Uterus (tissue), 4 donors: ENCODE data around the gene E4F1. TPM values are rescaled to one million over a fixed set of nuclear protein-coding genes. Genes with fewer than 3 reads are reported as not detected.

Experiments used
- DNase-seq, 2 donors: peaks; one replicate each; pipeline ENCODE4 v3.0.0-alpha.2; 2019 to 2020
- H3K27ac ChIP-seq, 2 donors: fragments of 200-600 bp; sonication (generic); 1 replicate in 1 of 2; 2 replicates in 1 of 2; pipeline ENCODE4 v1.5.1; 2016 to 2018
- H3K27me3 ChIP-seq, 2 donors: fragments of 200-600 bp; sonication (generic); one replicate each; pipeline ENCODE4 v1.5.1; 2018 to 2019; ENCODE audit warnings: control low read depth in 1 of 2
- H3K36me3 ChIP-seq, 2 donors: fragments of 200-600 bp; sonication (generic); one replicate each; pipeline ENCODE4 v1.5.1; 2019; ENCODE audit warnings: control low read depth in 1 of 2
- H3K4me1 ChIP-seq, 2 donors: fragments of 200-600 bp; sonication (generic); one replicate each; pipeline ENCODE4 v1.5.1; 2018 to 2019; ENCODE audit warnings: control low read depth in 1 of 2
- H3K4me3 ChIP-seq, 2 donors: fragments of 200-600 bp; sonication (generic); 1 replicate in 1 of 2; 2 replicates in 1 of 2; pipeline ENCODE4 v1.5.1; 2018 to 2019; ENCODE audit warnings: mild to moderate bottlenecking in 1 of 2
- H3K9me3 ChIP-seq, 2 donors: fragments of 200-600 bp; sonication (generic); one replicate each; pipeline ENCODE4 v1.5.1; 2019; ENCODE audit warnings: control low read depth in 1 of 2
- CTCF ChIP-seq, 4 experiments: fragments of 200-600 bp in 2 of 4; fragments of 450-650 bp in 2 of 4; sonication (generic) in 2 of 4; IDR thresholded peaks; one replicate each; pipeline ENCODE4 v1.5.1; 2016 to 2019; ENCODE audit warnings: antibody characterized with exemption in 4 of 4, mild to moderate bottlenecking in 2 of 4, moderate library complexity in 1 of 4
- POLR2A ChIP-seq, 2 donors: fragments of 450-650 bp; IDR thresholded peaks; one replicate each; pipeline ENCODE4 v1.6.1; 2016; ENCODE audit warnings: antibody characterized with exemption in 2 of 2, mild to moderate bottlenecking in 1 of 2, moderate library complexity in 1 of 2
- intact Hi-C: fragments of 100-400 bp; cut with DNase I; formaldehyde crosslinking; loops from one replicate; pipeline ENCODE4 v1.15.1; 2023; ENCODE audit warnings: low total_unique reads
- total RNA-seq, 4 donors: library from RNA; depleted of rRNA in 3 of 4; stranded (reverse); fragments of >200 nt in 3 of 4; gene quantifications; one replicate each; pipeline versions ENCODE4 v1.1.0 to v1.2.4, GENCODE V29; 2014 to 2023
- donor health status: DM: yes; HTN: yes; CAD: no.

The E4F1 gene
- total RNA-seq, 4 donors from 2014 or later: 8.2 to 41.8 (median 29.9) TPM

GRCh38 chr16:2278956-2279800, 55.8 kb downstream of the E4F1 start:
- TF ChIP-seq POLR2A (IDR thresholded peaks at IDR 0.05) (no peak), CTCF (IDR thresholded peaks at IDR 0.05) (no peak)
- no peaks in the 10 kb centered on the region for H3K36me3 ChIP-seq

DNA sequence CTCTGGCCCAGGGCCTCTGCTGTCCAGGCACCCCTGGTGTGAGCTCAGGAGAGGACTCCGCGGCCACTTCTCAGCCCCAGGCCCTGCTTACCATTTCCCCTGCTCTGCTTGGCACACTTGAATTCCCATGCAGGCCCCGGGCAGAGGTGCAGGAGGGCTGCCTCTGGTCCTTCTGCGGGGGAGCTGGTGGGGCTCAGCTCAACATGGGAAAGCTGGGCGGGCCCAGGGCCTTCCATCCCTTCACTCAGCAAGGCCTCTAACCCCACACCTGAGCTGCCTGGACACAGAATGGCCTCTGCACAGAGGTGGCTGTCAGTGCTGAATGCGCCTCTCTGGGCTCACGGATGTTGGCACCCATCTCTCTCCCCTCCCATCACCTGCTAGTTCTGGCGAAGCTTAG, 57.1 kb downstream of the E4F1 start:
- DNase-seq: no peak
- H3K27me3 ChIP-seq: no peaks in the 10 kb centered on the region
- no peak overlapping the region for H3K27ac ChIP-seq
- intact Hi-C loops: no loop called here
- H3K9me3 ChIP-seq: no peaks in the 10 kb centered on the region
- no peak overlapping the region for H3K4me3 ChIP-seq
- no peak for TF ChIP-seq POLR2A (IDR thresholded peaks at IDR 0.05)
- no peak for TF ChIP-seq CTCF (IDR thresholded peaks at IDR 0.05)
- no peaks in the 10 kb centered on the region for H3K36me3 ChIP-seq
- no peaks in the 10 kb centered on the region for H3K4me1 ChIP-seq

More at GRCh38 chr16:2278956-2279800, 55.8 kb downstream of the E4F1 start:
- no peaks in the 10 kb centered on the region for H3K27me3 ChIP-seq
- H3K9me3 ChIP-seq: no peaks in the 10 kb centered on the region
- H3K4me1 ChIP-seq: no peaks in the 10 kb centered on the region
- no peak for DNase-seq
- H3K4me3 ChIP-seq: no peak overlapping the region
- intact Hi-C loops: no loop called here
- no peak overlapping the region for H3K27ac ChIP-seq

- H3K27me3 ChIP-seq: no peaks in the 10 kb centered on the region
- intact Hi-C loops: no loop called here
- no peaks in the 10 kb centered on the region for H3K36me3 ChIP-seq
- H3K4me3 ChIP-seq: no peak overlapping the region
- no peak for DNase-seq
- H3K9me3 ChIP-seq: no peaks in the 10 kb centered on the region
- H3K4me1 ChIP-seq: no peaks in the 10 kb centered on the region
- no peak overlapping the region for H3K27ac ChIP-seq
- no peak for TF ChIP-seq CTCF (IDR thresholded peaks at IDR 0.05)
- TF ChIP-seq POLR2A (IDR thresholded peaks at IDR 0.05): no peak
These were observed 57.7 kb downstream of the E4F1 start for GRCh38 chr16:2280981-2281542.

DNA sequence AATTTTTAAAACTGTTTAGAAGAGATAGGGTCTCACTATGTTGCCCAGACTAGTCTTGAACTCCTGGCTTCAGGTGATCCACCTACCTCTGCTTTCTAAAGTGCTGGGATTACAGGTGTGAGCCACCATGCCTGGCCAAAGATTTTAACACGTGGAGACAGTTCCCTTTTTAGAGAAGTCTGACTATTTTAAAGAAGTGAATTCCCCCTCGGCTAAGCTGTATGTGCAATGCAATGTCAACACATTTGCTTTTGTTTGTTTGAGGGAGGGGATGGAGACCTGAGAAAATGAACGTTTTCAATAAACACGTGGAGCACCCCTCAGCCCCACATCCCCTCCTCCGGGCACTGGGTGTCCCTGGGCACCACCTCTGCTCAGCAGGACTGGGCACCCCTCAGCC, 58.9 kb downstream of the E4F1 start:
- Histone ChIP-seq H3K9me3 (no peaks in the 10 kb centered on the region), H3K27ac (no peak overlapping the region), H3K27me3 (no peaks in the 10 kb centered on the region), H3K4me1 (no peaks in the 10 kb centered on the region), H3K36me3 (no peaks in the 10 kb centered on the region), H3K4me3 (no peak overlapping the region)
- DNase-seq: no peak
- intact Hi-C loops: no loop called here
- TF ChIP-seq CTCF (IDR thresholded peaks at IDR 0.05): no peak
- no peak for TF ChIP-seq POLR2A (IDR thresholded peaks at IDR 0.05)

DNA sequence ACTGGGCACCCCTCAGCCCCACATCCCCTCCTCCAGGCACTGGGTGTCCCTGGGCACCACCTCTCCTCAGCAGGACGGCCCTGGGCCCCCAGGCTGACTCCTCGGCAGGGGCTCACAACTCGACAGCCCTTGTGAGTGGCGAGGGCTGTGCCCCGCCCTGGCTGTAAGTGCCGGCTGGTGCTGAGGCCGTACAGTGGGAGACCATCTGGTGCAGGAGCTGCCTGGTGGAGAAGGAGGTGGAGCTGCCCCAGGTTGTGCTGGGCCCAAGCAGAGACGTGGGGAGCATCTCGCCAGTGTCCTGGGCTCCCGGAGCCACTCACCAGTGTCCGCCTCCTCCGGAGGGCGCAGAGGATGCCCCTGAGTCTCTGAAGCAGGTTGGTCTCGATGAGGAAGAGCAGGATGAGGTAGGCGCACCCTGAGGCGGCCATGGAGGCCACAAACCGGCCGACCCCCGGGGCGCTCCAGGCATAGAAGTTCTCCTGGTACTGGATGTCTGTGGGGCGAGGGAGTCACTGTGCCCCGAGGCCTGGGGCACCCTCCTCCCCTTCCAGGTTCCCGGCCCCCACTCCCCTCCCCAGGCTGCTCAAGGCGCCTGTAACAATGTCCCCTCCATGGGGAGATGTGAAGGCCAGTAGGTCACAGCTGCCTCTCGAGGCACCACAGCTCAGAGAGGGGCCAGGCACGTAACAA, 59.6 kb downstream of the E4F1 start:
- Histone ChIP-seq H3K36me3 (no peaks in the 10 kb centered on the region), H3K9me3 (no peaks in the 10 kb centered on the region), H3K27me3 (no peaks in the 10 kb centered on the region), H3K27ac (no peak overlapping the region), H3K4me1 (no peaks in the 10 kb centered on the region), H3K4me3 (no peak overlapping the region)
- no peak for TF ChIP-seq CTCF (IDR thresholded peaks at IDR 0.05)
- TF ChIP-seq POLR2A (IDR thresholded peaks at IDR 0.05): no peak
- no peak for DNase-seq
- intact Hi-C loops: no loop called here
